ENCODE data around the gene HACD3. TPM values are rescaled to one million over a fixed set of nuclear protein-coding genes. Genes with fewer than 3 reads are reported as not detected.

Gene HACD3
- total RNA-seq, 1 donor from 2014 or later, result 129 TPM

DNA sequence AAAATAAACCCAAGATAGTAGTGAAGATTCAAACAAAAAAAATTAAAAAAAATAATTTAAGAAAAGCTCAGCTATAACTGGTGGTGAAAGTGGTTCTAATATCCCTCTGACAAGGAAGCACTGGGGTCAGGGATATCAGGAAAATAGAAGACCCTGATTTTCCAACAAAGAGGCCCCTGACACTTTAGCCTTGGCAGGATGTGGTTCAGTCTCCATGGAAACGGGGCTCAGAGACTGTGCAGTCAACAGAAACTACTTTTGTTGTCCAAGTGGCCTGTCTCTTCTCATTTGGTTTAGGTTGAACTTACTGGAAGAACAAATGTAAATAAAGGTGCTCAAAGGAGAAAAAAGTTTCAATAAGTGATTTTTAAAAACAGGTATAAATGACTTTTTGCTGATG is 53.4 kb downstream of the HACD3 start:
- H3K4me3 ChIP-seq (ENCODE audit: insufficient read depth, low read depth, low read length), result no peak overlapping the region
- Mint-ChIP-seq H3K27ac (ENCODE audit: unreplicated experiment) (peak overlapping the region; percentile 89), H3K4me1 (ENCODE audit: low read depth, unreplicated experiment) (peaks cover 33% of the 10 kb centered on the region), H3K9me3 (ENCODE audit: unreplicated experiment) (no peaks in the 10 kb centered on the region), H3K36me3 (ENCODE audit: low read depth, unreplicated experiment) (peaks cover 16% of the 10 kb centered on the region), H3K27me3 (ENCODE audit: low read depth, unreplicated experiment) (no peaks in the 10 kb centered on the region), H3K4me3 (ENCODE audit: unreplicated experiment) (peak overlapping the region; percentile 31)
- H3K9ac ChIP-seq (ENCODE audit: low read length), result no peak overlapping the region
- H3K4me1 ChIP-seq (ENCODE audit: insufficient read depth, low read length), result peaks cover 21% of the 10 kb centered on the region
- TF ChIP-seq EZH2 (IDR thresholded peaks at IDR 0.05; ENCODE audit: insufficient read depth, low read length), result no peak
- TF ChIP-seq, protein P1, sequence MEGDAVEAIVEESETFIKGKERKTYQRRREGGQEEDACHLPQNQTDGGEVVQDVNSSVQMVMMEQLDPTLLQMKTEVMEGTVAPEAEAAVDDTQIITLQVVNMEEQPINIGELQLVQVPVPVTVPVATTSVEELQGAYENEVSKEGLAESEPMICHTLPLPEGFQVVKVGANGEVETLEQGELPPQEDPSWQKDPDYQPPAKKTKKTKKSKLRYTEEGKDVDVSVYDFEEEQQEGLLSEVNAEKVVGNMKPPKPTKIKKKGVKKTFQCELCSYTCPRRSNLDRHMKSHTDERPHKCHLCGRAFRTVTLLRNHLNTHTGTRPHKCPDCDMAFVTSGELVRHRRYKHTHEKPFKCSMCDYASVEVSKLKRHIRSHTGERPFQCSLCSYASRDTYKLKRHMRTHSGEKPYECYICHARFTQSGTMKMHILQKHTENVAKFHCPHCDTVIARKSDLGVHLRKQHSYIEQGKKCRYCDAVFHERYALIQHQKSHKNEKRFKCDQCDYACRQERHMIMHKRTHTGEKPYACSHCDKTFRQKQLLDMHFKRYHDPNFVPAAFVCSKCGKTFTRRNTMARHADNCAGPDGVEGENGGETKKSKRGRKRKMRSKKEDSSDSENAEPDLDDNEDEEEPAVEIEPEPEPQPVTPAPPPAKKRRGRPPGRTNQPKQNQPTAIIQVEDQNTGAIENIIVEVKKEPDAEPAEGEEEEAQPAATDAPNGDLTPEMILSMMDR (IDR thresholded peaks at IDR 0.05; ENCODE audit: insufficient read depth, low read depth, low read length), result no peak
- H3K4me2 ChIP-seq (ENCODE audit: low read length), result peak overlapping the region; percentile 35
- H3K79me2 ChIP-seq (ENCODE audit: insufficient read depth, low read length), result no peaks in the 10 kb centered on the region
- H3K9me3 ChIP-seq (ENCODE audit: insufficient read depth, low read depth, low read length), result no peaks in the 10 kb centered on the region
- no peaks in the 10 kb centered on the region for H3K27me3 ChIP-seq (ENCODE audit: insufficient read depth, low read length)
- no peaks in the 10 kb centered on the region for H4K20me1 ChIP-seq (ENCODE audit: insufficient read depth, low read length)
- FAIRE-seq, result no peak
- H3K27ac ChIP-seq (ENCODE audit: low read depth, low read length), result no peak overlapping the region
- no peak overlapping the region for H2AFZ ChIP-seq (ENCODE audit: low read depth, low read length)
- DNase-seq (ENCODE audit: low read depth), result peak; percentile 37
- peaks cover 36% of the 10 kb centered on the region for H3K36me3 ChIP-seq (ENCODE audit: insufficient read depth, low read length)

DNA sequence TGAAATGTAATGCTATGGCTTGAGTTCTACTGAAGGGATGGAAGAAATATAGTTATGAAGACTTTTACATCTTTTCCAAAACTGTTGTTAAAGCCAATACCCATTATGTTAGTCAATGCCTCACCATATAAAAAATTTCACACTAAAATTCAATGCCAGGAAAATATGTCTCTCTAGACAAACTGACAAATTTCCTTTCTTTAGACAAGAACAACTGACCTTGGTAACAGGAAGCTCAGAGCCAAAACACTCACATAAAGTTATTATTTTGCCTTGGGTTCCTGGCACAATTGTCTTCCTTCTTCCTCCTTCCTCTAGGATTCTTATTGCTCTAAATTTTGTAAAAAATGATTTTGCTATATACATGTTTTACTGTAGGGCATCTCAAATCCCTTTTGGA is 54.0 kb downstream of the HACD3 start:
- H3K27me3 Mint-ChIP-seq (ENCODE audit: low read depth, unreplicated experiment), result no peaks in the 10 kb centered on the region
- H3K36me3 ChIP-seq (ENCODE audit: insufficient read depth, low read length), result peaks cover 35% of the 10 kb centered on the region

DNA sequence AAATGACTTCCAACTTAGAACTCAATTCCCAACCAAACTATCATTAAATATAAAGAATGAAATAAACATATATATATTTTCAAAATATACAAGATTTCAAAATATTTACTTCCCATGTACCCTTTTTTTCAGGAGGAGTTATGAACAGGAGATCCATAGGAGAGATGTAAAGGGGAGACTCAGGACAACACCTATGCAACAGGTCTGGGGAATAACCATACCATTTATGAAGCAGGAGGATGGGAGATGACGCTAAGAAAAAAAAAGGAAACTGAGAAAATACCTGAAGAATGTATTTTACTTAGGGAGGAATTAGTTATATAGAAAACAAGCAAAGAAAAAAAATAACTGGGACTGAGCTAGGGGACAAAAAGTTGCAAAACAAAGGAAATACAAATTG is 56.8 kb downstream of the HACD3 start:
- Mint-ChIP-seq H3K27me3 (ENCODE audit: low read depth, unreplicated experiment) (no peaks in the 10 kb centered on the region), H3K4me1 (ENCODE audit: low read depth, unreplicated experiment) (peaks cover 14% of the 10 kb centered on the region), H3K4me3 (ENCODE audit: unreplicated experiment) (no peak overlapping the region), H3K9me3 (ENCODE audit: unreplicated experiment) (no peaks in the 10 kb centered on the region), H3K36me3 (ENCODE audit: low read depth, unreplicated experiment) (peaks cover 13% of the 10 kb centered on the region), H3K27ac (ENCODE audit: unreplicated experiment) (no peak overlapping the region)
- TF ChIP-seq EZH2 (IDR thresholded peaks at IDR 0.05; ENCODE audit: insufficient read depth, low read length), result no peak
- TF ChIP-seq, protein P1 (IDR thresholded peaks at IDR 0.05; ENCODE audit: insufficient read depth, low read depth, low read length), result no peak
- no peaks in the 10 kb centered on the region for H3K27me3 ChIP-seq (ENCODE audit: insufficient read depth, low read length)
- no peak overlapping the region for H2AFZ ChIP-seq (ENCODE audit: low read depth, low read length)
- no peaks in the 10 kb centered on the region for H3K9me3 ChIP-seq (ENCODE audit: insufficient read depth, low read depth, low read length)
- DNase-seq (ENCODE audit: low read depth), result no peak
- H3K4me3 ChIP-seq (ENCODE audit: insufficient read depth, low read depth, low read length), result no peak overlapping the region
- no peaks in the 10 kb centered on the region for H4K20me1 ChIP-seq (ENCODE audit: insufficient read depth, low read length)
- H3K4me1 ChIP-seq (ENCODE audit: insufficient read depth, low read length), result peaks cover 8% of the 10 kb centered on the region
- H3K27ac ChIP-seq (ENCODE audit: low read depth, low read length), result no peak overlapping the region
- H3K79me2 ChIP-seq (ENCODE audit: insufficient read depth, low read length), result no peaks in the 10 kb centered on the region
- H3K36me3 ChIP-seq (ENCODE audit: insufficient read depth, low read length), result peaks cover 40% of the 10 kb centered on the region
- H3K4me2 ChIP-seq (ENCODE audit: low read length), result no peak overlapping the region
- no peak for FAIRE-seq
- H3K9ac ChIP-seq (ENCODE audit: low read length), result no peak overlapping the region

More for the DNA sequence above, 54.0 kb downstream of the HACD3 start:
- Mint-ChIP-seq H3K36me3 (ENCODE audit: low read depth, unreplicated experiment) (peaks cover 16% of the 10 kb centered on the region), H3K4me1 (ENCODE audit: low read depth, unreplicated experiment) (peaks cover 29% of the 10 kb centered on the region), H3K4me3 (ENCODE audit: unreplicated experiment) (no peak overlapping the region), H3K27ac (ENCODE audit: unreplicated experiment) (peak overlapping the region; percentile 89), H3K9me3 (ENCODE audit: unreplicated experiment) (no peaks in the 10 kb centered on the region)
- no peak overlapping the region for H3K4me3 ChIP-seq (ENCODE audit: insufficient read depth, low read depth, low read length)
- FAIRE-seq, result no peak
- no peaks in the 10 kb centered on the region for H3K79me2 ChIP-seq (ENCODE audit: insufficient read depth, low read length)
- H3K9ac ChIP-seq (ENCODE audit: low read length), result no peak overlapping the region
- H4K20me1 ChIP-seq (ENCODE audit: insufficient read depth, low read length), result no peaks in the 10 kb centered on the region
- no peaks in the 10 kb centered on the region for H3K27me3 ChIP-seq (ENCODE audit: insufficient read depth, low read length)
- H3K27ac ChIP-seq (ENCODE audit: low read depth, low read length), result no peak overlapping the region
- H3K4me2 ChIP-seq (ENCODE audit: low read length), result peak overlapping the region; percentile 35
- H3K4me1 ChIP-seq (ENCODE audit: insufficient read depth, low read length), result peaks cover 21% of the 10 kb centered on the region
- no peak overlapping the region for H2AFZ ChIP-seq (ENCODE audit: low read depth, low read length)
- TF ChIP-seq, protein P1 (IDR thresholded peaks at IDR 0.05; ENCODE audit: insufficient read depth, low read depth, low read length), result no peak
- no peak for TF ChIP-seq EZH2 (IDR thresholded peaks at IDR 0.05; ENCODE audit: insufficient read depth, low read length)
- no peaks in the 10 kb centered on the region for H3K9me3 ChIP-seq (ENCODE audit: insufficient read depth, low read depth, low read length)
- no peak for DNase-seq (ENCODE audit: low read depth)
